Renal cortical epithelial cell (primary cell): ENCODE results near the gene RPTOR. TPM values are rescaled to one million over a fixed set of nuclear protein-coding genes. Genes with fewer than 3 reads are reported as not detected.
"Not testable (repeated sequence)": the region's sequence is repeated elsewhere in the genome, so short reads cannot be mapped to it uniquely, and the experiment has no call there.

Experiments
- DNase-seq: peaks from one replicate; pipeline ENCODE4 v3.0.0-alpha.2; 2011; ENCODE audit warnings: low read depth
- total RNA-seq: library from RNA; depleted of rRNA; stranded (reverse); fragments of >200 nt; gene quantifications from 2 replicates; pipeline ENCODE4 v1.2.3, GENCODE V29; 2014

The RPTOR gene
- total RNA-seq, 1 donor from 2014 or later, result 35.5 TPM

- no peak for DNase-seq
Observed at GRCh38 chr17:80614332-80615047, 69.9 kb downstream of the RPTOR start.

GRCh38 chr17:80615376-80615775, 70.7 kb downstream of the RPTOR start:
- no peak for DNase-seq

- no peak for DNase-seq
Observed at GRCh38 chr17:80616705-80617104, 72.1 kb downstream of the RPTOR start.

- no peak for DNase-seq
Observed at GRCh38 chr17:80618304-80618703, 73.7 kb downstream of the RPTOR start.

GRCh38 chr17:80619535-80620235, 75.0 kb downstream of the RPTOR start:
- peak; percentile 82 for DNase-seq

- no peak for DNase-seq
Observed at GRCh38 chr17:80621335-80621996, 76.8 kb downstream of the RPTOR start.

GRCh38 chr17:80621997-80622357, 77.3 kb downstream of the RPTOR start:
- DNase-seq, result no peak

GRCh38 chr17:80624864-80625263, 80.2 kb downstream of the RPTOR start:
- DNase-seq, result no peak

GRCh38 chr17:80625627-80626026, 81.0 kb downstream of the RPTOR start:
- DNase-seq, result no peak

- not testable (repeated sequence) for DNase-seq
Observed at GRCh38 chr17:80628881-80629280, 84.2 kb downstream of the RPTOR start.

GRCh38 chr17:80629298-80630028, 84.8 kb downstream of the RPTOR start:
- no peak for DNase-seq

GRCh38 chr17:80630560-80631120, 86.0 kb downstream of the RPTOR start:
- DNase-seq, result no peak

- no peak for DNase-seq
Observed at GRCh38 chr17:80631142-80632045, 86.8 kb downstream of the RPTOR start.

GRCh38 chr17:80632046-80632581, 87.5 kb downstream of the RPTOR start:
- no peak for DNase-seq

- DNase-seq, result no peak
Observed at GRCh38 chr17:80633207-80633606, 88.6 kb downstream of the RPTOR start.

GRCh38 chr17:80633994-80634566, 89.4 kb downstream of the RPTOR start:
- DNase-seq, result no peak

GRCh38 chr17:80636361-80637018, 91.9 kb downstream of the RPTOR start:
- no peak for DNase-seq

GRCh38 chr17:80637048-80637781, 92.6 kb downstream of the RPTOR start:
- no peak for DNase-seq

- no peak for DNase-seq
Observed at GRCh38 chr17:80639658-80640057, 95.0 kb downstream of the RPTOR start.
